ENCODE data around the gene KIAA1328. TPM values are rescaled to one million over a fixed set of nuclear protein-coding genes. Genes with fewer than 3 reads are reported as not detected.

Gene KIAA1328
- total and polyA plus RNA-seq, 11 donors, result 1.4 to 6.4 (median 4.0) TPM

GRCh38 chr18:36839835-36840234 lies 10.9 kb downstream of the KIAA1328 start:
- DNase-seq (no peak), ATAC-seq (no peak)
- Histone ChIP-seq H3K4me1 (peaks cover 0 to 10% (median 1%) of the 10 kb centered on the region in 12 donors), H3K4me3 (no peak overlapping the region), H3K9me3 (peaks cover 0 to 4% (median 0%) of the 10 kb centered on the region in 12 donors), H3K36me3 (peaks cover 0 to 29% (median 5%) of the 10 kb centered on the region in 9 donors), H3K27me3 (no peaks in the 10 kb centered on the region), H3K27ac (no peak overlapping the region)
- no peak for TF ChIP-seq POLR2A (IDR thresholded peaks at IDR 0.05)
- TF ChIP-seq, protein P1, sequence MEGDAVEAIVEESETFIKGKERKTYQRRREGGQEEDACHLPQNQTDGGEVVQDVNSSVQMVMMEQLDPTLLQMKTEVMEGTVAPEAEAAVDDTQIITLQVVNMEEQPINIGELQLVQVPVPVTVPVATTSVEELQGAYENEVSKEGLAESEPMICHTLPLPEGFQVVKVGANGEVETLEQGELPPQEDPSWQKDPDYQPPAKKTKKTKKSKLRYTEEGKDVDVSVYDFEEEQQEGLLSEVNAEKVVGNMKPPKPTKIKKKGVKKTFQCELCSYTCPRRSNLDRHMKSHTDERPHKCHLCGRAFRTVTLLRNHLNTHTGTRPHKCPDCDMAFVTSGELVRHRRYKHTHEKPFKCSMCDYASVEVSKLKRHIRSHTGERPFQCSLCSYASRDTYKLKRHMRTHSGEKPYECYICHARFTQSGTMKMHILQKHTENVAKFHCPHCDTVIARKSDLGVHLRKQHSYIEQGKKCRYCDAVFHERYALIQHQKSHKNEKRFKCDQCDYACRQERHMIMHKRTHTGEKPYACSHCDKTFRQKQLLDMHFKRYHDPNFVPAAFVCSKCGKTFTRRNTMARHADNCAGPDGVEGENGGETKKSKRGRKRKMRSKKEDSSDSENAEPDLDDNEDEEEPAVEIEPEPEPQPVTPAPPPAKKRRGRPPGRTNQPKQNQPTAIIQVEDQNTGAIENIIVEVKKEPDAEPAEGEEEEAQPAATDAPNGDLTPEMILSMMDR (IDR thresholded peaks at IDR 0.05), result no peak
- WGBS, 4 donors, result 96 to 99% (median 98%) methylated on average over 4 of the region's 4 CpGs
- intact Hi-C loops (cut with DNase I), result no loop called here

- peaks cover 0 to 2% (median 0%) of the 10 kb centered on the region in 12 donors for H3K9me3 ChIP-seq
- DNase-seq (no peak), ATAC-seq (no peak)
- H3K4me3 ChIP-seq, result no peak overlapping the region
- H3K36me3 ChIP-seq, result peaks cover 0 to 13% (median 0%) of the 10 kb centered on the region in 9 donors
- TF ChIP-seq, protein P1 (IDR thresholded peaks at IDR 0.05), result no peak
- no peak for TF ChIP-seq POLR2A (IDR thresholded peaks at IDR 0.05)
- WGBS, 4 donors, result 95 to 98% (median 96%) methylated on average over 5 of the region's 5 CpGs
- no peaks in the 10 kb centered on the region for H3K27me3 ChIP-seq
- intact Hi-C loops (cut with DNase I), result no loop called here
- peaks cover 0 to 1% (median 0%) of the 10 kb centered on the region in 12 donors for H3K4me1 ChIP-seq
- no peak overlapping the region for H3K27ac ChIP-seq
Observed at GRCh38 chr18:36843199-36843598, 14.3 kb downstream of the KIAA1328 start.

- no peaks in the 10 kb centered on the region for H3K4me1 ChIP-seq
- ATAC-seq, result no peak
- H3K27me3 ChIP-seq, result no peaks in the 10 kb centered on the region
- intact Hi-C loops (cut with DNase I), result no loop called here
- WGBS, 4 donors, result 84 to 97% (median 89%) methylated on average over 2 of the region's 2 CpGs
- H3K36me3 ChIP-seq, result peaks cover 0 to 13% (median 0%) of the 10 kb centered on the region in 9 donors
- TF ChIP-seq, protein P1 (IDR thresholded peaks at IDR 0.05), result no peak
- no peak for DNase-seq
- no peak overlapping the region for H3K27ac ChIP-seq
- no peaks in the 10 kb centered on the region for H3K9me3 ChIP-seq
- no peak overlapping the region for H3K4me3 ChIP-seq
Observed at GRCh38 chr18:36843784-36844183, 14.9 kb downstream of the KIAA1328 start.

- Histone ChIP-seq H3K4me1 (no peaks in the 10 kb centered on the region), H3K27me3 (no peaks in the 10 kb centered on the region), H3K4me3 (no peak overlapping the region), H3K36me3 (peaks cover 0 to 17% (median 4%) of the 10 kb centered on the region in 9 donors), H3K27ac (no peak overlapping the region), H3K9me3 (peaks cover 0 to 23% (median 4%) of the 10 kb centered on the region in 12 donors)
- 93 to 98% (median 95%) methylated on average over 2 of the region's 2 CpGs for WGBS, 4 donors
- ATAC-seq (no peak), DNase-seq (no peak)
- no peak for TF ChIP-seq POLR2A (IDR thresholded peaks at IDR 0.05)
- TF ChIP-seq, protein P1 (IDR thresholded peaks at IDR 0.05), result no peak
- intact Hi-C loops (cut with DNase I), result no loop called here
Observed at GRCh38 chr18:36848609-36849008, 19.7 kb downstream of the KIAA1328 start.

All from heart left ventricle (tissue), 16 donors.